ENCODE data around the gene FNDC3A. TPM values are rescaled to one million over a fixed set of nuclear protein-coding genes. Genes with fewer than 3 reads are reported as not detected.

The FNDC3A gene
- total and polyA plus RNA-seq, 9 of the 15 experiments (the other 6 are each of a cell fraction or from before 2014, with no cell fraction given): 4.1 to 22.0 (median 13.5) TPM

DNA sequence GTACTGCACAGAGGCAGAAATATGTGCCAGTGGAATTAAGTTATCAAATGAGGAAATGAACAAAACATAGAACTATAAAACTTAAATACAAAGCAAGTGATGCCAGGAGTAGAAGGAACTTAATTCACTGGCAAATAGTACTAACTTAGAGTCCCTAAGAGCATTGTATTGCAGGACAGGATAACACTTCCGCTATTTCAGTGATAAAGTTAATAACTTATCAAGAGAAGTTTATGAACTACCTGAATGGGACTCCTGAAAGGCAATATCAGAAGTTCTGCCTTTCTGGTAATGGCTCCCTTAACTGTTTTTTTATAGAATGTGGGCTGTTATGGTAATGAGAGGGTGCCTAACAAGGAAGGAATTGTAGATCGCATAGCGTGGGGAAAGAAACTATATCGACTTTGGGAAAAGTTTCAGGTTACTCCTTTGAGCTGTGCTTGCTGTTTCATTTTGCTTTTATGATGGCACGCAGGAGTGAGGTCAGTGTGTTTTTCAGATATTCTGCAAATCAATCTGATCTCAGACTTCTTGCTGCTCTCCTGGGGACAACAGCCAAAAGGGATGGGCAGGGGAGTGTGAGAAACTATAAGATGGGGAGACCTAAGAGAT, 149.1 kb downstream of the FNDC3A start:
- CTCF ChIA-PET (ENCODE audit: low intra/inter-chr PET ratio): no interaction called here
- no peak overlapping the region for H3K4me3 ChIP-seq
- H3K9me3 ChIP-seq (replicated peaks; ENCODE audit: control insufficient read depth, insufficient read depth, low read depth, low read length): no peaks in the 10 kb centered on the region
- no peak for TF ChIP-seq AFF1 (IDR thresholded peaks at IDR 0.05; ENCODE audit: low read depth in 1 of 2, partially characterized antibody in 2 of 2)
- no peak for TF ChIP-seq E2F8 (IDR thresholded peaks at IDR 0.05; ENCODE audit: low read depth, partially characterized antibody)
- TF ChIP-seq ZNF217 (CRISPR knock-in tag; IDR thresholded peaks at IDR 0.05): no peak
- no peak for TF ChIP-seq ATF7 (IDR thresholded peaks at IDR 0.05)
- TF ChIP-seq ZNF668 (CRISPR knock-in tag; IDR thresholded peaks at IDR 0.05): no peak
- TF ChIP-seq RCOR1 (IDR thresholded peaks at IDR 0.05; ENCODE audit: borderline replicate concordance in 1 of 2, low read depth in 2 of 2, low read length in 2 of 2): no peak
- no peak for TF ChIP-seq ETV6 (IDR thresholded peaks at IDR 0.05; ENCODE audit: borderline replicate concordance in 1 of 2, low read depth in 2 of 2, low read length in 1 of 2)
- no peak for TF ChIP-seq ETV6 (CRISPR knock-in tag; IDR thresholded peaks at IDR 0.05; ENCODE audit: borderline replicate concordance)
- TF ChIP-seq, protein P1, sequence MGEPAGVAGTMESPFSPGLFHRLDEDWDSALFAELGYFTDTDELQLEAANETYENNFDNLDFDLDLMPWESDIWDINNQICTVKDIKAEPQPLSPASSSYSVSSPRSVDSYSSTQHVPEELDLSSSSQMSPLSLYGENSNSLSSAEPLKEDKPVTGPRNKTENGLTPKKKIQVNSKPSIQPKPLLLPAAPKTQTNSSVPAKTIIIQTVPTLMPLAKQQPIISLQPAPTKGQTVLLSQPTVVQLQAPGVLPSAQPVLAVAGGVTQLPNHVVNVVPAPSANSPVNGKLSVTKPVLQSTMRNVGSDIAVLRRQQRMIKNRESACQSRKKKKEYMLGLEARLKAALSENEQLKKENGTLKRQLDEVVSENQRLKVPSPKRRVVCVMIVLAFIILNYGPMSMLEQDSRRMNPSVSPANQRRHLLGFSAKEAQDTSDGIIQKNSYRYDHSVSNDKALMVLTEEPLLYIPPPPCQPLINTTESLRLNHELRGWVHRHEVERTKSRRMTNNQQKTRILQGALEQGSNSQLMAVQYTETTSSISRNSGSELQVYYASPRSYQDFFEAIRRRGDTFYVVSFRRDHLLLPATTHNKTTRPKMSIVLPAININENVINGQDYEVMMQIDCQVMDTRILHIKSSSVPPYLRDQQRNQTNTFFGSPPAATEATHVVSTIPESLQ (CRISPR knock-in tag; IDR thresholded peaks at IDR 0.05): no peak
- no peak for TF ChIP-seq COPS2 (conservative IDR thresholded peaks at IDR 0.05)
- no peak for TF ChIP-seq YBX1 (IDR thresholded peaks at IDR 0.05)
- TF ChIP-seq ARNT (IDR thresholded peaks at IDR 0.05): no peak
- no peak for TF ChIP-seq PPARD (CRISPR knock-in tag; IDR thresholded peaks at IDR 0.05)
- no peak overlapping the region for H2AFZ ChIP-seq (ENCODE audit: low read depth, low read length)
- ATAC-seq (no peak), DNase-seq (ENCODE audit: extremely low read depth in 1 of 4, low spot score in 3 of 4) (no peak), FAIRE-seq (no peak)
- no peak overlapping the region for H3K4me2 ChIP-seq (ENCODE audit: insufficient read depth, low read length)
- no peak overlapping the region for H3K9ac ChIP-seq (ENCODE audit: insufficient read depth in 1 of 2, low read depth in 2 of 2, low read length in 2 of 2)
- no peaks in the 10 kb centered on the region for H3K9me1 ChIP-seq (ENCODE audit: control insufficient read depth, insufficient read depth, low read length)
- POLR2A ChIA-PET: interaction anchor here (0.5 to 0.7 kb wide), 2 partner anchors 9 to 163 kb away, joined by 3 read pairs; no protein-coding TSS in a partner anchor
- no peaks in the 10 kb centered on the region for H3K36me3 ChIP-seq (ENCODE audit: control insufficient read depth, insufficient read depth, low read length)
- no peaks in the 10 kb centered on the region for H3K4me1 ChIP-seq (replicated peaks in 1 of 2; ENCODE audit: control insufficient read depth in 2 of 2, insufficient read depth in 2 of 2, low read length in 2 of 2)
- intact Hi-C loops (cut with micrococcal nuclease): no loop called here
- BruUV-seq (replicated peaks): no TSS peak
- no peak overlapping the region for H3K27ac ChIP-seq (ENCODE audit: extremely low read depth, low read depth, low read length)
- H3K79me2 ChIP-seq (ENCODE audit: control insufficient read depth, insufficient read depth, low read length): no peaks in the 10 kb centered on the region
- H3K27me3 ChIP-seq (ENCODE audit: control insufficient read depth in 2 of 2, insufficient read depth in 2 of 2, low read length in 2 of 2): no peaks in the 10 kb centered on the region
- H4K20me1 ChIP-seq (replicated peaks; ENCODE audit: control insufficient read depth, insufficient read depth, low read length): no peaks in the 10 kb centered on the region
- WGBS (ENCODE audit: insufficient coverage, low coverage, missing lambda C conversion rate): 83% methylated on average over 5 of the region's 5 CpGs
- in situ Hi-C loops (cut with MboI): no loop called here
